ENCODE measurements around the gene KCND3. TPM values are rescaled to one million over a fixed set of nuclear protein-coding genes. Genes with fewer than 3 reads are reported as not detected.

KCND3 gene
- total and polyA plus RNA-seq, 12 donors = 3.5 to 24.7 (median 15.2) TPM

- H3K9me3 ChIP-seq = no peaks in the 10 kb centered on the region
- peaks cover 0 to 17% (median 4%) of the 10 kb centered on the region in 9 donors for H3K4me1 ChIP-seq
- no peak overlapping the region for H3K27ac ChIP-seq
- no peaks in the 10 kb centered on the region for H3K36me3 ChIP-seq
- intact Hi-C loops (cut with DNase I) = no loop called here
- DNase-seq (no peak), ATAC-seq (no peak)
- H3K4me3 ChIP-seq = no peak overlapping the region
- H3K27me3 ChIP-seq = peaks cover 0 to 4% (median 0%) of the 10 kb centered on the region in 7 donors
- TF ChIP-seq CTCF (IDR thresholded peaks at IDR 0.05) = no peak
- 61 to 67% methylated on average over 6 of the region's 6 CpGs for WGBS, 2 donors
Measured at GRCh38 chr1:111861523-111861922, 127.9 kb downstream of the KCND3 start.

GRCh38 chr1:111857194-111857651 lies 132.2 kb downstream of the KCND3 start:
- no peak overlapping the region for H3K4me3 ChIP-seq
- DNase-seq (peak in 1 of 2 donors; percentile 48), ATAC-seq (peak in 6 of 8 donors; percentile 47 to 95 (median 58))
- TF ChIP-seq CTCF (IDR thresholded peaks at IDR 0.05) = no peak
- peak overlapping the region in 2 of 10 donors; percentile 46 to 49 for H3K27ac ChIP-seq
- H3K4me1 ChIP-seq = peaks cover 0 to 12% (median 4%) of the 10 kb centered on the region in 9 donors
- intact Hi-C loops (cut with DNase I) = loop anchor here in 1 of 10 donors (10.0 kb wide), 1 partner anchor 108 kb away; no protein-coding TSS in a partner anchor
- H3K27me3 ChIP-seq = peaks cover 0 to 11% (median 0%) of the 10 kb centered on the region in 7 donors
- no peaks in the 10 kb centered on the region for H3K36me3 ChIP-seq
- no peaks in the 10 kb centered on the region for H3K9me3 ChIP-seq
- 72 to 84% methylated on average over 13 of the region's 13 CpGs for WGBS, 2 donors

- no peak for TF ChIP-seq CTCF (IDR thresholded peaks at IDR 0.05)
- ATAC-seq (peak in 2 of 8 donors; percentile 10 to 21), DNase-seq (no peak)
- H3K27ac ChIP-seq = peak overlapping the region in 2 of 10 donors; percentile 46 to 49
- peaks cover 0 to 10% (median 0%) of the 10 kb centered on the region in 7 donors for H3K27me3 ChIP-seq
- H3K4me3 ChIP-seq = no peak overlapping the region
- H3K9me3 ChIP-seq = no peaks in the 10 kb centered on the region
- intact Hi-C loops (cut with DNase I) = loop anchor here in 1 of 10 donors (10.0 kb wide), 1 partner anchor 108 kb away; no protein-coding TSS in a partner anchor
- 65 to 72% methylated on average over 13 of the region's 13 CpGs for whole genome bisulfite sequencing, 2 donors
- H3K36me3 ChIP-seq = no peaks in the 10 kb centered on the region
- peaks cover 0 to 12% (median 4%) of the 10 kb centered on the region in 9 donors for H3K4me1 ChIP-seq
Measured at GRCh38 chr1:111856411-111857185, 132.9 kb downstream of the KCND3 start.

GRCh38 chr1:111855260-111855659 lies 134.2 kb downstream of the KCND3 start:
- TF ChIP-seq CTCF (IDR thresholded peaks at IDR 0.05) = no peak
- peaks cover 0 to 19% (median 8%) of the 10 kb centered on the region in 9 donors for H3K4me1 ChIP-seq
- ATAC-seq = no peak
- H3K36me3 ChIP-seq = no peaks in the 10 kb centered on the region
- H3K9me3 ChIP-seq = no peaks in the 10 kb centered on the region
- WGBS, 2 donors = 78 to 89% methylated on average over 4 of the region's 4 CpGs
- H3K4me3 ChIP-seq = no peak overlapping the region
- no peak overlapping the region for H3K27ac ChIP-seq
- H3K27me3 ChIP-seq = peaks cover 0 to 7% (median 0%) of the 10 kb centered on the region in 7 donors
- no peak for DNase-seq
- intact Hi-C loops (cut with DNase I) = loop anchor here in 1 of 10 donors (10.0 kb wide), 1 partner anchor 110 kb away; no protein-coding TSS in a partner anchor

Data from heart right ventricle (tissue), 16 donors.